ENCODE data around the gene OR7A10.

Gene OR7A10
- 0 reads per million in 2 experiments for total RNA-seq

- no peak for DNase-seq (ENCODE audit: low read depth)
Measured at GRCh38 chr19:14848822-14849221, at the start of gene OR7A10. OR7A10 (minus strand) TSS chr19:14848922; CDS start chr19:14841877, 7,045 bp downstream.

- no peak for DNase-seq (ENCODE audit: low read depth)
Measured at GRCh38 chr19:14890643-14891379, 42.1 kb upstream of the OR7A10 start.

GRCh38 chr19:14889994-14890642 is 41.4 kb upstream of the OR7A10 start:
- no peak for DNase-seq (ENCODE audit: low read depth)

GRCh38 chr19:14886032-14886431 is 37.3 kb upstream of the OR7A10 start, which contains the start of gene OR7A17:
OR7A17 (minus strand) TSS chr19:14886132; CDS start chr19:14881355, 4,777 bp downstream.
- no peak for DNase-seq (ENCODE audit: low read depth)

GRCh38 chr19:14871619-14872230 is 23.0 kb upstream of the OR7A10 start:
- no peak for DNase-seq (ENCODE audit: low read depth)

- no peak for DNase-seq (ENCODE audit: low read depth)
Measured at GRCh38 chr19:14868497-14868896, 19.8 kb upstream of the OR7A10 start.

- no peak for DNase-seq (ENCODE audit: low read depth)
Measured at GRCh38 chr19:14843578-14843977, 5.1 kb downstream of the OR7A10 start.

- no peak for DNase-seq (ENCODE audit: low read depth)
Measured at GRCh38 chr19:14843169-14843568, 5.6 kb downstream of the OR7A10 start.

- no peak for DNase-seq (ENCODE audit: low read depth)
Measured at GRCh38 chr19:14840206-14840605, 8.5 kb downstream of the OR7A10 start.

- DNase-seq (ENCODE audit: low read depth), result no peak
Measured at GRCh38 chr19:14837391-14837790, 11.3 kb downstream of the OR7A10 start.

GRCh38 chr19:14835011-14835410 is 13.7 kb downstream of the OR7A10 start, which contains the start of the genes OR7A5 and OR7C1:
OR7A5 (minus strand) TSS chr19:14835185; CDS start chr19:14828241, 6,944 bp downstream.
OR7C1 (minus strand) TSS chr19:14835185; CDS start chr19:14800136, 35,049 bp downstream.
- DNase-seq (ENCODE audit: low read depth), result no peak

- no peak for DNase-seq (ENCODE audit: low read depth)
Measured at GRCh38 chr19:14830702-14831101, 18.0 kb downstream of the OR7A10 start.

- DNase-seq (ENCODE audit: low read depth), result no peak
Measured at GRCh38 chr19:14826006-14826405, 22.7 kb downstream of the OR7A10 start.

- DNase-seq (ENCODE audit: low read depth), result no peak
Measured at GRCh38 chr19:14821937-14822336, 26.8 kb downstream of the OR7A10 start.

- DNase-seq (ENCODE audit: low read depth), result no peak
Measured at GRCh38 chr19:14818588-14818987, 30.1 kb downstream of the OR7A10 start.

GRCh38 chr19:14817052-14817451 is 31.7 kb downstream of the OR7A10 start:
- DNase-seq (ENCODE audit: low read depth), result no peak

- DNase-seq (ENCODE audit: low read depth), result no peak
Measured at GRCh38 chr19:14814982-14815652, 33.6 kb downstream of the OR7A10 start.

- DNase-seq (ENCODE audit: low read depth), result no peak
Measured at GRCh38 chr19:14809272-14810057, 39.3 kb downstream of the OR7A10 start.

GRCh38 chr19:14804765-14805164 is 44.0 kb downstream of the OR7A10 start:
- no peak for DNase-seq (ENCODE audit: low read depth)

GRCh38 chr19:14798760-14799159 is 50.0 kb downstream of the OR7A10 start:
- DNase-seq (ENCODE audit: low read depth), result no peak

- no peak for DNase-seq (ENCODE audit: low read depth)
Measured at GRCh38 chr19:14796021-14796420, 52.7 kb downstream of the OR7A10 start.

Data from T follicular helper cell (primary cell).